Hepatic stellate cell (primary cell): ENCODE measurements around the gene RAB23.
A peak's percentile ranks its signal among the peaks of the same experiment; 100 is the strongest.
"Not testable (repeated sequence)": the region's sequence is repeated elsewhere in the genome, so short reads cannot be mapped to it uniquely, and the experiment has no call there.

Experiments used
- DNase-seq: peaks from one replicate; pipeline ENCODE4 v3.0.0; 2011; ENCODE audit warnings: low spot score

RAB23 gene

DNA sequence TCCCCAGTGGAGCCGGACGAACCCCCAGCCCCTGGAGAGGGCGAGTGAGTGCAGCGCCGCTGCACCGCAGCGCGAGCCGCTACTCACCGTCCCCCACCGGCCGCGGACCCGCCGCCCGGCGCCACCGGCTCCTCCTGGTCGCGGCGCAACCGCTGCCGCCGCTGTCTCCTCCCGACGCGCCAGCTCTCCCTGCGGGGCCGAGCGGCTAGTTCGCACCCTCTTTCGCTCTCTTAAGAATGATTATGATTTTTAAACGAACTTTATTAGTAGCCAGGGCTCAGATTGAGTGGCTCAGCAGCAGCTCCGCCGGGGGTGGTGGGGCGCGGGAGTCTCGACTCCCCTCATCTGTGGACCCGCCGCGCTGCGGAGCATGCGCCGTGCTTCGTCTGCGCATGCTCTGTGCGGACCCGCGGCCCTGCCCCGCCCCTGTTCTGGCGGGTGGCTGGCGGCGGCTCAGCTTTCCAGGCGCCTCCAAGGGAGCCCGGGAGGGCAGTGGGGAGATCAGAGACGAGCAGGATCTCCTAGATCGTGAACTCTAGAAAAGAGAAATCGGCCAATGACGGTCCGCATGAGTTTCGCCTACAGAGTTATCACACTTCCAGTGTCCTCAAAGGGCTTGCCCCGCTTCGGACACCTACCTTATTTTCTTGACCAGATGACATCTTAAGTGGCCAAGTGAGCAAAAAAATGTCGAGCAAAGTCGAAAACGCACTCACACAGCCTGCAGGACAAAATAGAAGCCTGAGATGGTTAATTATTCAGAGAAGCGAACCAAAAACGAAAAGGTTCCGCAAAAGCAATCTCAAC, at the start of gene RAB23:
Gene RAB23 (minus strand): TSS at position 372 of the 807 bp plus-strand sequence. CDS start 11,927 bp downstream, outside the sequence.
- peak; percentile 91 for DNase-seq

DNA sequence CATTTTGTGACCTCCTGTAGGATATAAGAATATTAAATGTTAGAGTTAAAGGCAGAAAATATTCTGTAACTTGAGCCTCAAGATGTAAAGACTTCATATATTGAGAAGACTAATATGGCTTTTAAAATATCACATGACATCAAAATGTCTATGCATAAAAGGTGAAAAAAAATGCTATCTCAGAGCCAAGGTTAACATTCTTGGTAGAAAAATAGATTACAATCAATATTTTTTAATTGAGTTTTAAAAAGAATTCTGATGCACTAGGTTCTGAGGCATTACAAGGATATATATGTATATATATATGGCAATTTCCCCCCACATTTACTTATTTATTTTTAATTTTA, 46.2 kb upstream of the RAB23 start:
- no peak for DNase-seq

GRCh38 chr6:57267586-57268293, 45.6 kb upstream of the RAB23 start:
- peak; percentile 78 for DNase-seq

DNA sequence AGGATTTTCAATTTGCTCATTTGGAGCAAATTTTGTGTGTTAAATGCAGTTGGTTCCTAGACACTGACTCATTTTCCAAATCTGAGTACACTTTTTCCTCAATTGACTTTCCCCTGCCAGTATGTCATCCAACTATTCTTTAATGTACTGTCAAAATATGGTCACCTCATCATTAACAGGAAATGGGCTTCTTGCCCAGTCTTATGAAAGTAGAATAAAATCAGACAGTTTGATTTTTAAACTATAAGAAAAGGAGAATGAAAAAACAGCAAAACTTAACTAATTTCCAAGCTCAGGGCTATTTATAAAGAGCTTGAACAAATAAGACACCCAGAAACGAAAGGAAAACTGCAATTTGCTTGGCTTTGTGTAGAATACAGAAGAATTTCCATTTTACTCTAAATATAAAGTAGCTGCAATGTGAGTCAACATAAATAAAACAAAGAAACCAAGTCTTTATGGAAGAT, 43.7 kb upstream of the RAB23 start:
- DNase-seq: no peak

GRCh38 chr6:57263739-57264138, 41.6 kb upstream of the RAB23 start:
- no peak for DNase-seq

GRCh38 chr6:57262901-57263694, 41.0 kb upstream of the RAB23 start:
- peak; percentile 47 for DNase-seq

DNA sequence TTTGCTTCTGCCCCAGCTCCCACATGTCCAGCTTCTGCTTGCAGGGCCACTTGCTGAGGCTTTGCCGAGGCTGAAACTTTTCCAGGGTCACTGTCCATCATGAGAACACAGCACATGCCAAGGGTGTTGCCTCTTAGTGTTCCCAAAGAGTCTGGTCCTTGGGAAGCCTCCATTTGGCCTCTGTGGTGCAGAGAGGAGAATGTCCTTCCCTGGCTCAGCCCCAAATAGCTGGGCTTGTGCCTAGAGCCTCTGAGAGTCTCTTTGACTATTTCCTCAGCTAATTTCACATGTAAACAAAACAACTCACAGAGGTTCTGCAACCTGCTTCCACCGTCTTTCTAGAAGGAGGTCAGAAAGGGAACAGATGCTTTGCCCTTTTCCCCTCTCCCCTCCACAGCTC, 40.4 kb upstream of the RAB23 start:
- DNase-seq: no peak

DNA sequence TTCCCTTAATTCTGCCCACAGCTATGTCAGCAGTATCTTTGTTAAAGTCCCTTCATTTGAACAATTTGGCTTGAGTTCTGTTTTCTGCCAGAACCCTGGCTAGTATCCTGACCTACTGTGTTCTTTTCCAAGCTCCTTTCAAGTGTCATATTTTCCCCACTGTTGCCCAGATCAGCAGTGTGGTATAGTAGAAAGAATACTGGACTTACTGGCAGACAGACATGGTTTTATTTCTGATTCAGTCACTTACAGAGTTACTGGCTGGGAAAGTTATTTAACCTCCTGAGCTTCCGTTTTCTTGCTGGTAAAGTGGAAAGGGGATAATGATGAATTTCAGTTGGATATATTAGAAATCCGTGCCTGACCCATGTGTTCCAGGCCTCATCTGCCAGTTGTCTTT, 39.8 kb upstream of the RAB23 start:
- no peak for DNase-seq

GRCh38 chr6:57259064-57259463, 37.0 kb upstream of the RAB23 start:
- no peak for DNase-seq

DNA sequence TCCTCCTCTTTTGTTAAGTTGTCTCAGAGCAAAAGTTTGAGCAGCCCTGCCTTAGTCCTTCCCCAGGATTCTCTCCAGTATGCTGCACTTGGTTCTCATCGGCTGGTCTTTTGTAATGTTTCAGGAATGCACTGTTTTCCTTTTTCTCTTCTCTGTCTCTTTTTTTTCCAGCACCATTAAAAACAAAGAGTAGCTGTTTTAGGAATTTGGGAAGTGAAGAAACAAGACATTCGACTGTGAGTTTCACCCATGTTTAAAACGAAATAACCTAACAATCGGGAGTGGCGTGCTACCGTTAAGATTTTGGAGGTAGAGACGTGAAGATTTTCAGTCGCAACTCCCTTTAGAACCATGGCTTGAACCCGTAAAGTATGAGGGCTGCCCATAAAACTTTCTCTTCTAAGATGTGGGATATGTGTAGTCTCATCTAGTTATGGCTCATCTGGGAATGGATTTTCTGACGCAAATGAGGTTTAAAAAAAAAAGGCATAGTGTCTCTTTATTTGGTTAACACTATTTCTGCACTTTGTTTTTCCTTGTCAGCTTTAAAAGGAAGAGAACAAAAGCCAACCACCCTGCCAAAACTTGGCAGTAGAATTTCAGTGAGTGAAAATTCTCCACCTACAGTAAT, 35.9 kb upstream of the RAB23 start:
- peak; percentile 55 for DNase-seq

DNA sequence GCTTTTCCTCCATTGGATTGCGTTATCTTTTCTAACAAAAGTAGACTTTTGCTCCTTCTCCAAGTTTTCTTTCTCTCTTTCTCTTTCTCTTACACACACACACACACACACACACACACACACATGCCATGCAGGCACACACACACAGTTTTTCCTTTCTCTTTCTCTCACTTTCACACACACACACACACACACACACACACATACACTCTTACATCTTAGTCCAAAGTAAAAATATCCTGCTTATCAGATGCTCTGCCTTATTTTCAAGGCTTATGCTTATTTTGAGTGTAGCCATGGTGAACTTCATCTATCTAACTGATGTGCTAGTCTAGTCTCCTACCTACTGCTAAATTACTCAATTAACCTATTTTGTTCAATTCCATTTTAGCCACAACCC, 34.4 kb upstream of the RAB23 start:
- DNase-seq: no peak

DNA sequence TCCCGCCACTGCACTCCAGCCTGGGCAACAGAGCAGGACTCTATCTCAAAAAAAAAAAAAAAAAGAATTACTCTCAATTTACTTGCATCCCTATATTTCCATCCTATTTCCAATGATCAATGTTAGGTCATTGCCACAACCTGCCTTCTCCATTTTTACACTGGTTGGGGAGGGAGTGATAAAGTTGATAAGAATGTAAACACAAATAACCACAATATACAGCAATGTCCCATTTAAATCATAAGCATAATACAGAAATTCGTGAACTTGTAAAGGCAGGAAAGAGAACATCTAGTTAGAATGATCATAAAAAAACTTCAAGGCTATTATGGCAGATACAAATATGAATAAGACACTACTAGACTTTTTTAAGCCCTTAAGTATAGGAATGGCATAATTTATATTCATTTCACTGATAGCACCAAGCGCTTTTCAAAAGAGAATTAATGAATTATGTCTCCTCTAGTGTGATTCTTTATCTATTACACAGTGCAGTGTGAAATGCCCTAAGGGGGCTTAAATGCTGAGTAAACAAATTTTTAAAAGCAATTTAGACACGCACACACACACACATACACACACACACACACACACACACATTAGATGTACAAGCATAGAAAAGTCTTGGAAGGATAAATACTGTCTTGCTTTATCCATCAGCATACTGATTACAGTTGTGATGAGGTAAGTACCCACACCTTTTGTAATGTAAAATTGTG, 33.5 kb upstream of the RAB23 start:
- no peak for DNase-seq

DNA sequence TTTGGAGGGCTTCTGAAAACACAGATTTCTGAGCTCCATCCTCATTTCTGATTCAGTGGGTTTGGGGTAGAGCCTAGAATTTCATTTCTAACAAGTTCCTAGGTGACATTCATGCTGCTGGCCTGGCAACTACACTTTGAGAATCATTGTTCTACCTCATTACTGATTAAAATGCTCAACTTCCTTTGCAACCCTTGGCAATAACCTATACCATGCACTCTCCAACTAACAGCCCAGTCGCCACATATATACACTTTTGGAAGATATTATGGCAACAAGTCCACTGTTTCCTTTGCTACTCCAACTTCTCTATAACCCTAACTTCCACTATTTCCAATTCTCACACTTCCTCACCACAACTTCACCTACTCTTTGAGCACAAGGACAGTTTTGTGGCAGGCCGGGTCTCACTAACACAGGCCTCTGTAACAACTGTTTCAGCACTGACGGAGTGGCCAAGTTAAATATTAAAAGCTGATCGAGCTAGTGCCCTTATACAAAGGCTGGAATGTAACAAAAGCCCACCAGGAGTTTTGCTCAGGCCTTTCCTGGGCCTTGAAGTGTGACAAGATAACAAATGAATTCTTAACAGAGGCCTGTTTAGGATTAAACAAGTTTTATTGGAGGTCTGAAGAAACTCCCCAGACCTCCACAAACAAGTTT, 32.1 kb upstream of the RAB23 start:
- no peak for DNase-seq

GRCh38 chr6:57252975-57253374, 30.9 kb upstream of the RAB23 start:
- no peak for DNase-seq

GRCh38 chr6:57252137-57252536, 30.0 kb upstream of the RAB23 start:
- DNase-seq: no peak

DNA sequence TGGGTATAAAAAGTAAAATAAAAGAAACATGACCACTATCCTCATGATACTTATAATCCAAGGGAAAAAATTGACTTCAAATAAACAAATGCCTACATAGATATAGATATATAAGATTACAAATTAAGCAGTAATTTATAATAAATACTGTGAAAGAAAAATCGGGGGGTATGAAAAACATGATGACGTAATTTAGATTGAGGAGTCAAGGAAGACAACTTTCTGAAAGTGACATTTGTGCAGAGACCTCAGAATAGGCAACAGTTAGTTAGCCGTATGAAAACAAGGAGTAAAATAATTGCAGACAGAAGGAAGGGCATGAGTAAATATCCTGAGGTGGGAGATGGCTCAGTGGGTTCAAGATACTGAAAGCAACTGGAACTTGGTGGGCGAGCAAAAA, 28.2 kb upstream of the RAB23 start:
- DNase-seq: no peak

GRCh38 chr6:57248311-57248895, 26.3 kb upstream of the RAB23 start:
- no peak for DNase-seq

DNA sequence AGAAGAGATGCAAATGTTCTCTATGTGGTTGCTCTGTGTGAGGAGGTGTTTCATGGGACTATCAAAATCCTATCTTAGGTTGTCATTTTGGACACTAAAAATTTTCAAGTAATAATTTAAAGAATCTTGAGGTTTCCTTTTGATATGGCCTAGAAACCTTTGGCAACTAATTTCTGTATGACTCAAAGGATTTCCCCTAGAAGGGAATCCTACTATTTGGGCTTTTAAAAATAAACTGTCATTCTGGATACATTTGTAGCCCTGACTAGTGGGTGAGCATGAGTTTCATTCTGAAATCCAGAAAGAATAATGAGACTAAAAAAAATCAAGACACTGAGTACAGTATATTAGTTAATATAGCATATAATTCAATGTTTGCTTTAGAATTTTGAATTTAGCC, 25.5 kb upstream of the RAB23 start:
- peak; percentile 26 for DNase-seq

GRCh38 chr6:57246307-57246706, 24.2 kb upstream of the RAB23 start:
- no peak for DNase-seq

GRCh38 chr6:57243954-57244353, 21.8 kb upstream of the RAB23 start:
- DNase-seq: no peak

DNA sequence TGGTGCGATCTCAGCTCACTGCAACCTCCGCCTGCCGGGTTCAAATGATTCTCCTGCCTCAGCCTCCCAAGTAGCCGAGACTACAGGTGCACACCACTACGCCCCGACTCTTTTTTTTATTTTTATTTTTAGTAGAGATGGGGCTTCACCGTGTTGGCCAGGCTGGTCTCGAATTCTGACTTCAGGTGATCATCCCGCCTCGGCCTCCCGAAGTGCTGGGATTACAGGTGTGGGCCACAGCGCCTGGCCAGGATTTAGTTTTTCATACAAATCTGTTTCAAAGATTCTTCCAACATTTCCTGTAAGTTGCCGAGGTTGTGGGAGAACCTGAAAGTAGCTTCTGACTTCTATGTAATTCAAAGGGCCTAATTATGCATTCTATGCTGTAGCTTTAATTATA, 21.4 kb upstream of the RAB23 start:
- DNase-seq: not testable (repeated sequence)
